ENCODE data around the gene CFAP157. TPM values are rescaled to one million over a fixed set of nuclear protein-coding genes. Genes with fewer than 3 reads are reported as not detected.

CFAP157 gene
- total RNA-seq, 2 donors from 2014 or later: 0.20 to 0.44 TPM

DNA sequence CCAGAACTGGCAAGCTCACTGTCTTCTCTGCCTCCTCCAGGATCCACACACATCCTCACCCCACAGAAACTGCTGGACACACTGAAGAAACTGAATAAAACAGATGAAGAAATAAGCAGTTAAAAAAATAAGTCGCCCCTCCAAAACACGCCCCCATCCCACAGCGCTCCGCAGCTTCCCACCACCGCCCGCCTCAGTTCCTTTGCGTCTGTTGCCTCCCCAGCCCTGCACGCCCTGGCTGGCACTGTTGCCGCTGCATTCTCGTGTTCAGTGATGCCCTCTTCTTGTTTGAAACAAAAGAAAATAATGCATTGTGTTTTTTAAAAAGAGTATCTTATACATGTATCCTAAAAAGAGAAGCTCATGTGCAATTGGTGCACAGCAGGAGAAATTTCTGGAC, 16.1 kb upstream of the CFAP157 start:
- DNase-seq: no peak
- Mint-ChIP-seq H3K27me3 (ENCODE audit: insufficient read depth) (no peaks in the 10 kb centered on the region), H3K4me3 (no peak overlapping the region), H3K27ac (no peak overlapping the region), H3K36me3 (ENCODE audit: low read depth) (peaks cover 27% of the 10 kb centered on the region), H3K9me3 (no peaks in the 10 kb centered on the region), H3K4me1 (no peaks in the 10 kb centered on the region)
- Histone ChIP-seq H3K4me3 (ENCODE audit: low read length) (no peak overlapping the region), H3K27me3 (ENCODE audit: control insufficient read depth, insufficient read depth, low read length, poor library complexity, severe bottlenecking) (no peaks in the 10 kb centered on the region), H3K9ac (ENCODE audit: extremely low read depth, low read length, poor library complexity, severe bottlenecking) (no peak overlapping the region), H3K36me3 (ENCODE audit: control insufficient read depth, insufficient read depth, low read length) (no peaks in the 10 kb centered on the region), H3K4me1 (ENCODE audit: control insufficient read depth, insufficient read depth, low read length) (no peaks in the 10 kb centered on the region), H3K27ac (ENCODE audit: low read depth, low read length) (no peak overlapping the region), H3K9me3 (ENCODE audit: control insufficient read depth, low read length) (no peaks in the 10 kb centered on the region)
- TF ChIP-seq CTCF (conservative IDR thresholded peaks at IDR 0.05): no peak
- 87 to 97% methylated on average over 8 to 10 of the region's 10 CpGs for WGBS, 2 experiments (ENCODE audit: insufficient coverage in 1 of 2, insufficient read length in 1 of 2)

DNA sequence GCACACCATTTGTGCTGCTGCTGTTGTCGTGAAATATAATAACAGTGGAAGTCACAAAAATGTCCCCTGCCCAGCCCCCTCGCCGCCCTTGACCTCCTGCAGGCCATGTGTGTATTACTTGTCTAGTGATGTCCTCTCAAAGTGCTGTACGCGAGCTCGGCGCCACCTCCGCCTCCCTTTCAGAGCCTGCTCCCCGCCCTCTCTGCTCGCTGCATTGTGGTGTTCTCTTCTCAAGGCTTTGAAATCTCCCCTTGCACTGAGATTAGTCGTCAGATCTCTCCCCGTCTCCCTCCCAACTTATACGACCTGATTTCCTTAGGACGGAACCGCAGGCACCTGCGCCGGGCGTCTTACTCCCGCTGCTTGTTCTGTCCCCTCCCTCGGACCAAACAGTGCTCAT, 14.7 kb upstream of the CFAP157 start:
- H3K9me3 ChIP-seq (ENCODE audit: control insufficient read depth, low read length): no peaks in the 10 kb centered on the region
- no peak for TF ChIP-seq CTCF (conservative IDR thresholded peaks at IDR 0.05)
- no peak overlapping the region for H3K9ac ChIP-seq (ENCODE audit: extremely low read depth, low read length, poor library complexity, severe bottlenecking)
- Mint-ChIP-seq H3K27ac (no peak overlapping the region), H3K36me3 (ENCODE audit: low read depth) (peaks cover 27% of the 10 kb centered on the region), H3K4me1 (no peaks in the 10 kb centered on the region), H3K9me3 (no peaks in the 10 kb centered on the region), H3K27me3 (ENCODE audit: insufficient read depth) (no peaks in the 10 kb centered on the region), H3K4me3 (no peak overlapping the region)
- H3K27me3 ChIP-seq (ENCODE audit: control insufficient read depth, insufficient read depth, low read length, poor library complexity, severe bottlenecking): no peaks in the 10 kb centered on the region
- WGBS, 2 experiments (ENCODE audit: insufficient coverage in 1 of 2, insufficient read length in 1 of 2): 90 to 91% methylated on average over 14 to 20 of the region's 20 CpGs
- no peaks in the 10 kb centered on the region for H3K4me1 ChIP-seq (ENCODE audit: control insufficient read depth, insufficient read depth, low read length)
- DNase-seq: no peak
- no peak overlapping the region for H3K4me3 ChIP-seq (ENCODE audit: low read length)
- no peaks in the 10 kb centered on the region for H3K36me3 ChIP-seq (ENCODE audit: control insufficient read depth, insufficient read depth, low read length)
- no peak overlapping the region for H3K27ac ChIP-seq (ENCODE audit: low read depth, low read length)

DNA sequence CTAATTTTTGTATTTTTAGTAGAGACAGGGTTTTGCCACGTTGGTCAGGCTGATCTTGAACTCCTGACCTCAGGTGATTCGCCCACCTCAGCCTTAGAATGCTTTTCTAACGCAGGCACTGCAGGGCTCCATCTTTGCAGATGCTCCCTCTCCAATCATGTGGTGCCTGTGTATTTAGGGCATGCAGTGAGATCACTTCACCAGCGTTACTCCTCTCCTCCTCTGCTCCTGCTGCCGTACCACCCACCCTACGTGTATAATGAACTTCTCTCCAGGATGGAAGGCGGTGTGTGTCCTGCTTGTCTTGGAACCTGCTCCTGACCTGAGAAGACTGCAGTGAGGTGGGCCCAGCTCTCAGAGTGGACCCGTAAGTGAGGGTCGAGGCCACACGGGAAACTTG, 13.6 kb upstream of the CFAP157 start:
- H3K27me3 Mint-ChIP-seq (ENCODE audit: insufficient read depth): no peaks in the 10 kb centered on the region
- no peaks in the 10 kb centered on the region for H3K4me1 Mint-ChIP-seq
- H3K4me3 ChIP-seq (ENCODE audit: low read length): no peak overlapping the region
- 90 to 93% methylated on average over 9 to 10 of the region's 10 CpGs for WGBS, 2 experiments (ENCODE audit: insufficient coverage in 1 of 2, insufficient read length in 1 of 2)
- peaks cover 25% of the 10 kb centered on the region for H3K36me3 Mint-ChIP-seq (ENCODE audit: low read depth)
- no peaks in the 10 kb centered on the region for H3K4me1 ChIP-seq (ENCODE audit: control insufficient read depth, insufficient read depth, low read length)
- H3K9me3 ChIP-seq (ENCODE audit: control insufficient read depth, low read length): no peaks in the 10 kb centered on the region
- H3K36me3 ChIP-seq (ENCODE audit: control insufficient read depth, insufficient read depth, low read length): no peaks in the 10 kb centered on the region
- no peak overlapping the region for H3K9ac ChIP-seq (ENCODE audit: extremely low read depth, low read length, poor library complexity, severe bottlenecking)
- DNase-seq: no peak
- no peaks in the 10 kb centered on the region for H3K27me3 ChIP-seq (ENCODE audit: control insufficient read depth, insufficient read depth, low read length, poor library complexity, severe bottlenecking)
- H3K9me3 Mint-ChIP-seq: no peaks in the 10 kb centered on the region
- no peak for TF ChIP-seq CTCF (conservative IDR thresholded peaks at IDR 0.05)
- H3K27ac Mint-ChIP-seq: no peak overlapping the region
- no peak overlapping the region for H3K27ac ChIP-seq (ENCODE audit: low read depth, low read length)
- no peak overlapping the region for H3K4me3 Mint-ChIP-seq
